ENCODE results near the gene PEX5L.

DNA sequence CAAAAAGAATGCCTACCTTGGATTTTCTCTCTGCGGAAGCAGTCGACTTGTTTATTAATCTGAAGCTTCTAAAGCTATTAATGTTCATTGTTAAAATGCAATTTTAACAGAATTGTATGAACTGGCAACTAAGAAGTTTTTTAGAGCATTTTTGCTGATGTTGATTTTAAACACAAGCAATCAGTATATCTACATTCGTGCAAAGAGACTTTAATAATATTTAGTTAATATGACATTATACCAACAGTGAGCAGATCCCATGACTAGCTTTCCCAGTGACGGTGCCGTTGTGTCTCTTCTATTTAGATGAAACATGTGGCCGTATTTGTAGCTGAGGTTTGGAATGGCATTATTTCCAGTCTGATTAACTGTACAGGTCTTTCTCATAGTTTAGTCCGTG, 88.0 kb downstream of the PEX5L start:
- TF ChIP-seq, protein P1, sequence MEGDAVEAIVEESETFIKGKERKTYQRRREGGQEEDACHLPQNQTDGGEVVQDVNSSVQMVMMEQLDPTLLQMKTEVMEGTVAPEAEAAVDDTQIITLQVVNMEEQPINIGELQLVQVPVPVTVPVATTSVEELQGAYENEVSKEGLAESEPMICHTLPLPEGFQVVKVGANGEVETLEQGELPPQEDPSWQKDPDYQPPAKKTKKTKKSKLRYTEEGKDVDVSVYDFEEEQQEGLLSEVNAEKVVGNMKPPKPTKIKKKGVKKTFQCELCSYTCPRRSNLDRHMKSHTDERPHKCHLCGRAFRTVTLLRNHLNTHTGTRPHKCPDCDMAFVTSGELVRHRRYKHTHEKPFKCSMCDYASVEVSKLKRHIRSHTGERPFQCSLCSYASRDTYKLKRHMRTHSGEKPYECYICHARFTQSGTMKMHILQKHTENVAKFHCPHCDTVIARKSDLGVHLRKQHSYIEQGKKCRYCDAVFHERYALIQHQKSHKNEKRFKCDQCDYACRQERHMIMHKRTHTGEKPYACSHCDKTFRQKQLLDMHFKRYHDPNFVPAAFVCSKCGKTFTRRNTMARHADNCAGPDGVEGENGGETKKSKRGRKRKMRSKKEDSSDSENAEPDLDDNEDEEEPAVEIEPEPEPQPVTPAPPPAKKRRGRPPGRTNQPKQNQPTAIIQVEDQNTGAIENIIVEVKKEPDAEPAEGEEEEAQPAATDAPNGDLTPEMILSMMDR (IDR thresholded peaks at IDR 0.05; ENCODE audit: insufficient read depth, low read length, poor library complexity, severe bottlenecking) = no peak
- TF ChIP-seq EZH2phosphoT487 (conservative IDR thresholded peaks at IDR 0.05; ENCODE audit: low read length) = no peak
